ENCODE data around the gene B3GALT5. TPM values are rescaled to one million over a fixed set of nuclear protein-coding genes. Genes with fewer than 3 reads are reported as not detected.

Gene B3GALT5
- total and polyA plus RNA-seq, 2 of the 4 experiments (the other 2 are of a cell fraction), result 0.05 to 0.18 TPM

GRCh38 chr21:39688010-39688409 lies 75.3 kb downstream of the B3GALT5 start:
- ATAC-seq (ENCODE audit: low read depth), result no peak
- TF ChIP-seq CTCF (conservative IDR thresholded peaks at IDR 0.05; ENCODE audit: low read depth, low read length) (no peak), RAD21 (IDR thresholded peaks at IDR 0.05; ENCODE audit: low read length) (no peak), CEBPB (IDR thresholded peaks at IDR 0.05; ENCODE audit: low read depth, low read length) (no peak), FOS (IDR thresholded peaks at IDR 0.05; ENCODE audit: low read depth, low read length) (no peak), USF2 (IDR thresholded peaks at IDR 0.05; ENCODE audit: low read depth, low read length) (no peak), CHD1 (IDR thresholded peaks at IDR 0.05; ENCODE audit: low read depth, low read length) (no peak), RFX5 (IDR thresholded peaks at IDR 0.05; ENCODE audit: low read depth, low read length) (no peak), NFE2L2 (IDR thresholded peaks at IDR 0.05; ENCODE audit: low read depth, low read length) (no peak), SMC3 (IDR thresholded peaks at IDR 0.05; ENCODE audit: low read depth, low read length) (no peak), RCOR1 (IDR thresholded peaks at IDR 0.05; ENCODE audit: insufficient replicate concordance, low read length) (no peak), BHLHE40 (IDR thresholded peaks at IDR 0.05; ENCODE audit: low read depth, low read length) (no peak)
- H2AK9ac ChIP-seq (replicated peaks; ENCODE audit: low read depth, low read length, poor library complexity), result no peak overlapping the region

More at GRCh38 chr21:39688010-39688409, 75.3 kb downstream of the B3GALT5 start:
- Histone ChIP-seq H3K9me1 (ENCODE audit: insufficient read depth, low read length) (no peaks in the 10 kb centered on the region), H3K4me2 (ENCODE audit: low read depth, low read length) (no peak overlapping the region), H2BK15ac (ENCODE audit: low read depth, low read length) (no peak overlapping the region), H3K36me3 (ENCODE audit: control insufficient read depth, insufficient read depth, low read length) (no peaks in the 10 kb centered on the region), H3K9ac (ENCODE audit: low read depth, low read length) (no peak overlapping the region), H2BK120ac (ENCODE audit: low read depth, low read length) (no peak overlapping the region), H3K4ac (ENCODE audit: low read depth, low read length) (no peak overlapping the region), H3K79me1 (ENCODE audit: low read depth in 1 of 2, low read length in 2 of 2) (no peaks in the 10 kb centered on the region), H2BK5ac (ENCODE audit: low read depth, low read length, poor library complexity, severe bottlenecking) (no peak overlapping the region), H2AK5ac (ENCODE audit: low read depth, low read length) (no peak overlapping the region), H2AFZ (replicated peaks; ENCODE audit: low read length, poor library complexity) (no peak overlapping the region), H3K27ac (ENCODE audit: insufficient read depth, low read length) (no peak overlapping the region), H2BK20ac (ENCODE audit: low read depth, low read length) (no peak overlapping the region), H4K20me1 (ENCODE audit: insufficient read depth, low read length) (no peaks in the 10 kb centered on the region), H3K56ac (ENCODE audit: extremely low read depth, insufficient read depth, low read length) (no peak overlapping the region), H3K27me3 (ENCODE audit: control insufficient read depth, insufficient read depth, low read length) (no peaks in the 10 kb centered on the region), H4K8ac (ENCODE audit: low read depth in 2 of 2, low read length in 2 of 2) (no peak overlapping the region), H3K18ac (ENCODE audit: low read depth, low read length) (no peak overlapping the region), H3K4me3 (ENCODE audit: insufficient read depth, low read depth, low read length) (no peak overlapping the region), H4K91ac (ENCODE audit: insufficient read depth, low read depth, low read length) (no peak overlapping the region), H3K9me3 (ENCODE audit: control insufficient read depth, insufficient read depth, low read length) (no peaks in the 10 kb centered on the region), H3K14ac (replicated peaks; ENCODE audit: low read depth, low read length) (no peak overlapping the region), H3K4me1 (ENCODE audit: control insufficient read depth, insufficient read depth, low read length) (no peaks in the 10 kb centered on the region), H3K23ac (ENCODE audit: low read depth, low read length) (no peak overlapping the region), H4K5ac (ENCODE audit: low read depth, low read length) (no peak overlapping the region)
- BruUV-seq (replicated peaks), result no TSS peak
- WGBS, 2 experiments (ENCODE audit: extremely low coverage in 2 of 2, insufficient read length in 1 of 2), result no CpG with 5 or more reads among the region's 1 CpG
- dilution Hi-C loops (cut with HindIII; ENCODE audit: low sequenced_read_pairs, unreplicated experiment) (no loop called here), intact Hi-C loops (cut with micrococcal nuclease) (no loop called here), in situ Hi-C loops (cut with MboI; ENCODE audit: low sequenced_read_pairs) (no loop called here)
- ChIA-PET POLR2A (ENCODE audit: unreplicated experiment) (no interaction called here), CTCF (no interaction called here)
- DNase-seq, result no peak
